A673 (cell line): ENCODE results near the gene RNPEP.

Experiments used
- EZH2 ChIP-seq: fragments of 200-600 bp; sonication (generic); IDR thresholded peaks from 2 replicates; pipeline ENCODE4 v1.6.1; 2017; ENCODE audit warnings: borderline replicate concordance, low read depth, mild to moderate bottlenecking, mixed read lengths, antibody characterized with exemption, low read length; ENCODE audit not compliant: poor library complexity, severe bottlenecking
- TF ChIP-seq, protein P1 (sequence below): fragments of 300-800, 200-600 bp; sonication (generic); conservative IDR thresholded peaks from 2 replicates; pipeline ENCODE4 v1.5.1; 2017; ENCODE audit warnings: low read depth, mild to moderate bottlenecking, antibody characterized with exemption, low read length, moderate library complexity, mixed read lengths

DNA sequence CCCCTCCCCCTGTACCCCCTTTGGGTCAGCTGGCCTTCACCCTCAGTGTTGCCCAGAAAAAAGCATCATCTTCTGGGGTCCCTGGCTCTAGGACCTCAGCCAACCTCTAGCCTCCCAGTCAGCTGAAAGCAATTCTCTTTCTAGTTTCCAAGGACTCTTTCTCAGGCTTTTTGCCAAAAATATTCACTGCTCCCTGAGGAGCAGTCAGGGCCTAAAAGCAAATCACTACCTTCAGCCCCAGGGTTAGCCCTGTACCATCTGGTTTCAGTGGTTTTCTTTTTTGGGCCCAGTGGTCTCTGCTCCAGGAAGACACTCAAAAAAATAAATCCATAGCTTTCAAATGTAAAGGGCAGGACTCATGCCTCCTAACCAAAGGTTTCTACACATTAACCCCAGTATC lies 33.0 kb upstream of the RNPEP start:
- no peak for TF ChIP-seq EZH2
- TF ChIP-seq, protein P1, sequence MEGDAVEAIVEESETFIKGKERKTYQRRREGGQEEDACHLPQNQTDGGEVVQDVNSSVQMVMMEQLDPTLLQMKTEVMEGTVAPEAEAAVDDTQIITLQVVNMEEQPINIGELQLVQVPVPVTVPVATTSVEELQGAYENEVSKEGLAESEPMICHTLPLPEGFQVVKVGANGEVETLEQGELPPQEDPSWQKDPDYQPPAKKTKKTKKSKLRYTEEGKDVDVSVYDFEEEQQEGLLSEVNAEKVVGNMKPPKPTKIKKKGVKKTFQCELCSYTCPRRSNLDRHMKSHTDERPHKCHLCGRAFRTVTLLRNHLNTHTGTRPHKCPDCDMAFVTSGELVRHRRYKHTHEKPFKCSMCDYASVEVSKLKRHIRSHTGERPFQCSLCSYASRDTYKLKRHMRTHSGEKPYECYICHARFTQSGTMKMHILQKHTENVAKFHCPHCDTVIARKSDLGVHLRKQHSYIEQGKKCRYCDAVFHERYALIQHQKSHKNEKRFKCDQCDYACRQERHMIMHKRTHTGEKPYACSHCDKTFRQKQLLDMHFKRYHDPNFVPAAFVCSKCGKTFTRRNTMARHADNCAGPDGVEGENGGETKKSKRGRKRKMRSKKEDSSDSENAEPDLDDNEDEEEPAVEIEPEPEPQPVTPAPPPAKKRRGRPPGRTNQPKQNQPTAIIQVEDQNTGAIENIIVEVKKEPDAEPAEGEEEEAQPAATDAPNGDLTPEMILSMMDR: no peak
